Measurements from ENCODE around the gene ALKBH5.

Gene ALKBH5

DNA sequence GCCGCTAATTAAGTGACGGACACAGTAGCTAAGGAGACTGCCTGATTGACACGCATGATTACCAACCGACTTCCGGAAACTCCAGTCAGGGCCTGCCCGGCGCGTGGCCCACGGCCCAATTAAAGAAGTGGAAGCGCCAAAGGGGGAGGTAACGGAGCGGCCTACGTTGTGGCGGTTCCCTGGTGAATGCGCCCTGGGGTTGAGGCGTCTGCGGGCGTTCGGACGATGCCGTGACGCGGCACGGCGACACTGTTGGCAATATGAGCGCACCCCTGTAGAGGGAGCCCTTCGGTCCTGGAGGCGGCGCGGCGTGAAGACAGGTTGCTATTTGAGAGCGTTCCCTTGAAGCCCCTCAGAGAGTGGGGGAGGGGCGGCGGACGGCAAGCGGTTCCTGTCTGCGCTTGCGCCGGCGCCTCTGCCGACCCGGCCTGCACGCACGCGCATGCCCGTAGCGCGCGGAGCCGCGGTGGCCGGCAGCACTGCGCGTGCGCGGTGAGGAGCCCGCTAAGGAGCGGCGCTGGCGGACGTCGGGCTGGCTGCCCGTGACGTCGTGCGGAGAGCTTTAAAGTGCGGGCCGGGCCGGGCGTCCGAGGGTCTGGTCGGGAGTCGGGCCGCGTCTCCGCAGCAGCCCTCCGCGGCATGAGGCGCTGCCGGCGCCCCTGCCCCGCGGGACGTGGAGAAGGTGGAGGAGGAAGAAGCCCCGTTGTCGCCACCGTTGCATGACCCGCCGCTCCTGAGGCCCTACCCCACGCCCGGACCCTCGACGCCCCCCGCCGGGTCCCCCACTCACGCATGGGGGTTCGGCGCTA, at the start of gene ALKBH5:
TSS of gene ALKBH5 (plus strand) at position 495 of the 809 bp plus-strand sequence. CDS start 416 bp downstream, outside the sequence.
- DNase-seq = peak; percentile 100
- in situ Hi-C loops (cut with HindIII; ENCODE audit: low pct_ligation_motif_present, low pct_unique_long_range_greater_than_20kb, low sequenced_read_pairs) = no loop called here

DNA sequence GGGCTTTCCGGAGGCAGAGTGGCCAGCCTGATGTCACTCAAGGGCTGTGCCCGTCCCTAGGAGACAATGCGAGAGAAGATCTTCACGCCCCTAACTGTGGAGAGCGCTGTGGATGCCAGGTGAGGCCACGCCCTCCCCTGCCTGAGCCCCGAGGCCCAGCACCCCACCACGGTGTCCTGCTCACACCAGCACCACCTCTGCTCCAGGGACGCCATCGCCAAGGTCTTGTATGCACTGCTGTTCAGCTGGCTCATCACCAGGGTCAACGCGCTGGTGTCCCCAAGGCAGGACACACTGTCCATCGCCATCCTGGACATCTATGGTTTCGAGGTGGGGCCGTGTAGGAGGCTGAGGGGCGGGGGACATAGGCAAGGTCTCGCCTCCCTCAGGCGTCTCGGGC, 47.3 kb upstream of the ALKBH5 start:
- in situ Hi-C loops (cut with HindIII; ENCODE audit: low pct_ligation_motif_present, low pct_unique_long_range_greater_than_20kb, low sequenced_read_pairs) = no loop called here
- DNase-seq = no peak

DNA sequence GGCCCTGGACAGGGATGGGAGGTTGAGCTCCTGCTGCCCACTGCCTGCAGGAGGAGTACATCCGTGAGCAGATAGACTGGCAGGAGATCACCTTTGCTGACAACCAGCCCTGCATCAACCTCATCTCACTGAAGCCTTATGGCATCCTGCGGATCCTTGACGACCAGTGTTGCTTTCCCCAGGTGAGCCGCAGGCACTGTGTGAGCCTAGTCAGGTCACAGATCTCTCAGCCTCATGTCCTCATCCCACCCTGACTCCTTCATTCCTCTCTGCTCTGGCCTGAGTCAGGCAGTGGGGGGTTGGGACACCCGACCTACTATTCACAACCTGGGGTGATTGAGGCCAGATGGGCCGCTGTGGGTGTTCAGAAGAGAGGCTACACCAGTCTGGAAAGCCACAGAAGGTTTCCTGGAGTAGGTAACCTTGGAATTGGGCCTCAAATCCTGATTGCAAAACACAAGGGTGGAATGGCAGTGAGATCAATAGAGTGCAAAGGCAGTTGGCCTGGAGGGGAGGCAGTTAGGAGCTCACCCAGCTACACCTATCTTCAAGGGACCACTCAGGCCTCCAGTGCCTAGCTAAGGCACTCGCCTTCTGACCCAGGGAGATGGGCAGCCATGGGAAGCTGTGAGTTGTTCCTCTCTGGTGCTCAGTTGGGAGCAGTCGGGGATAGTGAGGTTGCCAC, 45.4 kb upstream of the ALKBH5 start:
- in situ Hi-C loops (cut with HindIII; ENCODE audit: low pct_ligation_motif_present, low pct_unique_long_range_greater_than_20kb, low sequenced_read_pairs) = no loop called here
- DNase-seq = no peak

DNA sequence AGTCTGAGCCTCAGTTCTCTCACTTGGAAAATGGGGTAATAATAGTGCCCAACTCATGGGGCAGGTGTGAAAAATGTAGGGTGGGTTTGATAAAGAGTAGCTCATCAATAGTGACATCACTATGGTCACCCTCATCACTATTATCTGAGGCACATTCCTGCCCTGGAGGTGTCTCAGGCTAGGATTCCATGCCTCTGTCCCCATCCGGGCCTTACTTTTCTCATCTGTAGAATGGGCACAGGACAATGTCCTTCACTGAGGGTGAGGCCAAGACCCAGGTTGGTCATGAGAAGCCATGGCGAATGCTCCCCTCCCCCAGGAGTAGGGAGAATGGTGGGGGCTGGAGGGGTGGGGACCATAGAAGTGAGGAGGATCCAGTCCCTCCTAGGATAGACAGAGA, 44.5 kb upstream of the ALKBH5 start:
- no peak for DNase-seq
- in situ Hi-C loops (cut with HindIII; ENCODE audit: low pct_ligation_motif_present, low pct_unique_long_range_greater_than_20kb, low sequenced_read_pairs) = no loop called here

DNA sequence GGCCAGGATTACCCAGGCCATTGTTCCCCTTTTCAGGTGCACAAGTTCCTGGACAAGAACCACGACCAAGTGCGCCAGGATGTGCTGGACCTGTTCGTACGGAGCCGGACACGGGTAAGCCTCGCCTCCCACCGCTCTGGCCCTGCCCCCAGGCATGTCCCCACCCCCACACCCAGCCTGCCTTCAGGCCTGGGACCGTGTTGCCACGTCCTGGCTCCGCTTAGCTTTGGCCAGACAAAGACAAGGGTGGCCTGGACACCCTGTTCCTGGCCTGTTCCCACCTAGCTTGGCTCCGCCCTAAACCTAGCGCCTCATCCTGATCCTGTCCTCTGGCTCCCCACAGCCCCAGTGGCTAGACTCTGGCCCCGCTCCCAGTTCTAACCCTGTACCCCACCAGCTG, 44.1 kb upstream of the ALKBH5 start:
- DNase-seq = no peak
- in situ Hi-C loops (cut with HindIII; ENCODE audit: low pct_ligation_motif_present, low pct_unique_long_range_greater_than_20kb, low sequenced_read_pairs) = no loop called here

DNA sequence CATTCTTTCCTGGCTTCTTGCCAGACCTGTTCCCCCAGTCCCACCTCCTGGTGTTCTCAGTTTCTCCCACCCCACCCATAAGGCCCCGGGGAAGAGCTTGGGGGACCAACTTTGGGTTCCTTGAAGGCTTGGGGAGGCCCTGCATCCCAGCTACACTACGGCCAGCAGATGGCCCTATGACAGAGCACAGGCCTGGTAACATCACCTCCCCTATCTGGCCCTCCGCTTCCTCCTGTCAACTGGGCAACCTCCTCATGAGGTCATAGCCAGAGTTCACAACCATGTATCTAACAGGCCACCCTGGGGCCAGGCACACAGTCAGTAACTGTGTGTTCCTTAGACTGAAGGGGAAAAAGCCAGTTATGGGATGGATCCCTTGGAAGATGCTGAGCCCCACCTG, 43.7 kb upstream of the ALKBH5 start:
- peak; percentile 11 for DNase-seq
- in situ Hi-C loops (cut with HindIII; ENCODE audit: low pct_ligation_motif_present, low pct_unique_long_range_greater_than_20kb, low sequenced_read_pairs) = no loop called here

DNA sequence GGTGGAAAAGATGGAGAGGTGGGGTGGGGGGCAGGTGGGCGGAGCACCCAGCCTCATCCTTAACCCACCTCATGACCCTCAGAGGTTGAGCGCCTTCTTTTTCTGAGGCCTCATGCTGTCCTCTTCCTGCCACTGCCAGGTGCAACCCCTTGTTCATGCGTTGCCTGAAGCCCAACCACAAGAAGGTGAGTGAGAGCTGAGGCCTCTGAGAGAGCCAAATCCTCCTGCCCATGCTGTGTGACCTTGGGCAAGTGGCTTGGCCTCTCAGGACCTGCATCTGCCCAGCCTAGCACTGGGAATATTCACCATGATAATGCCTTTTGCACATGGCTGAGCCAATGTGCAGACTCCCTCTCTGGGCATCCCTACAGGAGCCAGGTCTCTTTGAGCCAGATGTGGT, 43.0 kb upstream of the ALKBH5 start:
- in situ Hi-C loops (cut with HindIII; ENCODE audit: low pct_ligation_motif_present, low pct_unique_long_range_greater_than_20kb, low sequenced_read_pairs) = no loop called here
- no peak for DNase-seq

DNA sequence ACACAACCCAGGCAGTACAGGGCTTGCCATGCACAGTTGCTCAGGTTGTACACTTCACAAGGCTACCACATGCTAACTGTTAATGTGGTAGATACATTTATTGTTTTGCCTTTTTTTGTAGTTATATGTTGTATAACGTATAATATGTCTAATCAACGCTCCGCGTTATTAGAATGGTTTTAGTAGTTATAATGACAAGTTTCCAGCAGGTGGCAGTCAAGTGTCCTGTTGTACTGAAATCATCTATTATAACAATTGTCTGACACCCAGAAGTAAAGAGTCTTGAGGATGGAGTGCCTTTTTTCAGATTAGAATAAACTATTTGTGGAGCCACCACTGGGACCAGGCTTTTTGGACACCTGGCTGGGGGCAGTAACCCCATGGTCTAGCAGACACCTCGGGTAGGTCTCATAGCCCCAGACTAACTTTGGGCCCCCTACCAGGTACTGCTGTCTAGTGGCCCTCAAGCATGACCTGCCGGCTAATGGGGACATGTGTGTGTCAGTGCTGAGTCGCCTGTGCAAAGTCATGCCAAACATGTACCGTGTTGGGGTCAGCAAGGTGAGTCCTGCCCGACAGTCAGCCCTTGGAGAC, 42.3 kb upstream of the ALKBH5 start:
- peak; percentile 69 for DNase-seq
- in situ Hi-C loops (cut with HindIII; ENCODE audit: low pct_ligation_motif_present, low pct_unique_long_range_greater_than_20kb, low sequenced_read_pairs) = no loop called here

DNA sequence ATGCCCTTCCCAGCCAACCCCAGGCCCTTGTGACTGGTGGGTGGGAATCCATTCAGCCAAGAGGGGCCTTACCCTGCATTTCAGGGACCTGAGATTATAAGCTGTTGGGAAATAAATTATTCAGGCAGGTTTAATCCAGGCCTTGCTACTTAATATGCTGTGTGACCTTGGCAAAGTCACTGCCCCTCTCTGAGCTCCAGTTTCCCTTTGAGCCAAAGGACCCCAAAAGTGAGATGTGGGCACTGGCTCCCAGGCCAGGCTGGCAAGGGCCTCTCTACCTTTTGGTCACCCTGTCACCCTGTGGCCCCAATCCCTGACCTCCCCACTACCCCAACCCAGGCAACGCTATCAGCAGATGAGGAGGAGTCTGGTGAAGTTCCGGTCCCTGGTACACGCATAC, 41.2 kb upstream of the ALKBH5 start:
- no peak for DNase-seq
- in situ Hi-C loops (cut with HindIII; ENCODE audit: low pct_ligation_motif_present, low pct_unique_long_range_greater_than_20kb, low sequenced_read_pairs) = no loop called here

DNA sequence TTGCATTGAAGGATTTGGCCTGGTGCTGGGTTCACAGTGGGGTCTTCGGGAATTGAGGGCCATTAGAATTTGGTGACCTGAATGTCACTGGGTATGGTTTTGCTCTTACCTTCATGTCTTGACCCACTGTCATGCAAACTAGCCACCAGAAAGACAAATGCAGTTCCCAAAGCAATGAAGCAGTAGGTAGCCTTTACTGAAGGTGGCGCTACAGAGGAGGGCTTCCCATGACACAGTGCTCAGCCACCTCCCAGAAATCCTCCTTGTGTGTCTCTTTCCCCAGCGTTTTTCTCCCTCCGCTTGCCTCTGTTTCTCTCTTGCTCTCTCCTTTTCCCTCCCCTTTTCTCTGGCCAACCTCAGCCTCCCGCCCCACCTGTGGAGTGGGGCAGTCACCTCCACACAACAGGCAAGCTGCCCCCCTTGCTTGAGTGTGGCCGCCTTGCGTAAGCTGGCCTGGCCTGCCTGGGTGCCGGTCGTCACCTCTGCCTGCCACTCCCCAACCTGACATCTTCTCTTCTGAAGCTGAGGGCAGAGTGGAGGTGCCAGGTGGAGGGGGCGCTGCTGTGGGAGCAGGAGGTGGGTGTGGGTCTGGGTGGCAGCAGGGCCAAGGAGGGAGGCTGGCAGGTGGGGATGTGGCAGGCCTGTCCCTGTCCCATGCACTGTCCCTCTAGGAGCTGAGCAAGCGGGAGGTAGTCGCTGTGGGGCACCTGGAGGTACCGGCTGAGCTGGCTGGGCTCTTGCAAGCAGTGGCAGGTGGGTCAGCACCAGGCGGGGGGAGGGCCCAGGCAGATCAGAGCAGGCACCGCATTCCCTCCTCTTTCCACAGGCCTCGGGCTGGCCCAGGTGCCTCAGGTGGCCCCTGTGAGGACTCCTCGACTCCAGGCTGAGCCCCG, 40.3 kb upstream of the ALKBH5 start:
- DNase-seq = peak; percentile 44

DNA sequence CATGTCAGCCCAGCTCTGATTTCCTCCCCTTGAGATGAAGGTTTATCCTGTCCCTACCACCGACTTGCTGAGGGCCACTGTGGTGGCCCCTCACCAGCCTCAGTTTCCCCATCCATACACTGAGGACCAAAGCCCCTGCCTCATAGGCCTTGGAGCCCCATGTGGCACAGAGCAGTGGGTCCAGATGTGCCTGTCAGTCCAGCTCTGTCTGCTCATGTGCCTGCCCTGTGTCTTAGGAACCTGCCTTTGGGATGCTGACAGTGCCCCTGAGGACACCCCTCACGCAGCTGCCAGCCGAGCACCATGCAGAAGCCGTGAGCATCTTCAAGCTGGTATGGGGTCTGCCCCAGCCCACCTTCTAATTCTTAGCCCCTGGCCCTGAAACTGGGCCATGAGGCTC, 39.4 kb upstream of the ALKBH5 start:
- in situ Hi-C loops (cut with HindIII; ENCODE audit: low pct_ligation_motif_present, low pct_unique_long_range_greater_than_20kb, low sequenced_read_pairs) = no loop called here

More for the DNA sequence above, 40.3 kb upstream of the ALKBH5 start:
- in situ Hi-C loops (cut with HindIII; ENCODE audit: low pct_ligation_motif_present, low pct_unique_long_range_greater_than_20kb, low sequenced_read_pairs) = no loop called here

DNA sequence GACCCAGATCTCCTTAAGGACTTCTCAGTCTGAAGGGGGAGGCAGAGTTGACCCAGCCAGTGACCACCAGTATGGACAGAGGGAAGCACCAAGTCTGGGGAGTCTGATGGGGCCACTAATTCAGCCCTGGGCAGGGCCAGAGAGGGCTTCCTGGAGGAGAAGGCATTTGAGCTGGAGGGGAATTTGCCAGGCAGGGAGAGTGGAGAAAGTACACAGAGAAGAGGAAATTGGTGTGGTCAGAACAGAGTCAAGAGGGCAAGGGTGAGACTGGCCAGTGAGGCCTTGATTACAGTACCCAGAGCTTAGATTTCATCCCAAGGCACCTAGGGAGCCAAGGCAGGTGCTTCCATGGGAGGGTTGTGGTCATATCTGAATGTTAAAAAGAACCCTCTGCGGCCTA, 38.8 kb upstream of the ALKBH5 start:
- in situ Hi-C loops (cut with HindIII; ENCODE audit: low pct_ligation_motif_present, low pct_unique_long_range_greater_than_20kb, low sequenced_read_pairs) = no loop called here
- DNase-seq = no peak

More for the DNA sequence above, 39.4 kb upstream of the ALKBH5 start:
- DNase-seq = no peak

DNA sequence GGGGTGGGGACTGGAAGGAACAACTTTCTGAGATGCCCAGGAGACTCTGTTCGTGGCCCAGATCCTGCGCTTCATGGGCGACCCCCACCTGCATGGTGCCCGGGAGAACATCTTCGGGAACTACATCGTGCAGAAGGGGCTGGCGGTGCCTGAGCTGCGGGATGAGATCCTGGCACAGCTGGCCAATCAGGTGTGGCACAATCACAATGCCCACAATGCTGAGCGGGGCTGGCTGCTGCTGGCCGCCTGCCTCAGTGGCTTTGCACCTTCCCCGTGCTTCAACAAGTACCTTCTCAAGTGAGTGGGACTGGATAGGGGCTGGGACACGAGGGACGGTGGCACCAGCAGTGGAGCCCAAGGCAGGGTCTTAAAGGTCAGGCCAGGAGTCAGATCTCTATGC, 37.8 kb upstream of the ALKBH5 start:
- in situ Hi-C loops (cut with HindIII; ENCODE audit: low pct_ligation_motif_present, low pct_unique_long_range_greater_than_20kb, low sequenced_read_pairs) = no loop called here
- DNase-seq = no peak

DNA sequence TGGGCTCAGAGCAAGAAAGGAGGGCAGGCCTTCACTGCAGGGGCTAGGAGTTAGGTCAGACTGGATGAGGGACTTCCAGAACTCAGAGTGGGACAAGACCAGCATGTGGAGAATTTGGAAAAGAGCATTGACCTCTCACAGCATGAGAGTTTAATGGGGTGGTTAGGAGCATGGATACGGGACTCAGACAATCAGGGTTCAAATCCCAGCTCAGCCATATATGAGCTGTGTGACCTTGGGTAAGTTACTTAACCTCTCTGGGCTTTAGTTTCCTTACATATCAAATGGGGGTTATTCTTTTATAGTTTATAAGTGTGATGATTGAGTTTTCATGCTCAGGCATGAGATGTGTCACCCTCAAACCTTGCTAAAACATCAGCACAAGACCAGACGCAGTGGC, 37.4 kb upstream of the ALKBH5 start:
- DNase-seq = no peak
- in situ Hi-C loops (cut with HindIII; ENCODE audit: low pct_ligation_motif_present, low pct_unique_long_range_greater_than_20kb, low sequenced_read_pairs) = no loop called here

DNA sequence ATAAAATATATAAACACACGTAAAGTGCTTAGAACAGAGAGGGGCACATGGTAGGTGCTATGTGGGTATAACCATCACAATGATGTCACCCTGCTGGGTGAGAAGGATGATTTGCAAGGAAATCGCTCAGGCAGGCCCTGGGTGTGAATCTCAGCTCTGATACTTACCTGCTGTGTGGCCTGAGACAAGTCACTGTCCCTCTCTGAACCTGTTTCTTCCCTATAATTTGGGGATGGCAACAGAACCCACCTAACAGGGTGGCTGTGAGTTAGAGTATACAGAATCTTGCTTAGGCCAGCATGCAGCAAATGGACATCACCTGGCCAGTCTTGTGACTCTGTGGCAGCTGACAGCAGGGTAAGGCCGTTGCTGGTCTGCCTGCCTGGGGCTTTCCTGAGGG, 36.6 kb upstream of the ALKBH5 start:
- in situ Hi-C loops (cut with HindIII; ENCODE audit: low pct_ligation_motif_present, low pct_unique_long_range_greater_than_20kb, low sequenced_read_pairs) = no loop called here
- DNase-seq = no peak

DNA sequence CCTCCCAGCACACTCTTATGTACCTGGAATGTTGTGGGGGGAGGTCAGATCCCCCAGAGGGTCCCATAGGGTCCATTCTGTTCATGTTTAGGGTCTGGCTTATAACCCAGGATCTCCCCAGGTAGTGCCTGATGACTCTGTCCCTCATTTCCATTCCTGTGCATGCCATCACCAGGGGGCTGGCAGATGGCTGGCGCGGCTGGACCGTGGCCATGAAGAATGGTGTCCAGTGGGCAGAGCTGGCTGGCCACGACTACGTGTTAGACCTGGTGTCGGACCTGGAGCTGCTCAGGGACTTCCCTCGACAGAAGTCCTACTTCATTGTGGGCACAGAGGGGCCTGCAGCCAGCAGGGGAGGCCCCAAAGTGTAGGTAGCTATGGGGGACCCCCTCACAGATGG, 35.0 kb upstream of the ALKBH5 start:
- DNase-seq = no peak
- in situ Hi-C loops (cut with HindIII; ENCODE audit: low pct_ligation_motif_present, low pct_unique_long_range_greater_than_20kb, low sequenced_read_pairs) = no loop called here

DNA sequence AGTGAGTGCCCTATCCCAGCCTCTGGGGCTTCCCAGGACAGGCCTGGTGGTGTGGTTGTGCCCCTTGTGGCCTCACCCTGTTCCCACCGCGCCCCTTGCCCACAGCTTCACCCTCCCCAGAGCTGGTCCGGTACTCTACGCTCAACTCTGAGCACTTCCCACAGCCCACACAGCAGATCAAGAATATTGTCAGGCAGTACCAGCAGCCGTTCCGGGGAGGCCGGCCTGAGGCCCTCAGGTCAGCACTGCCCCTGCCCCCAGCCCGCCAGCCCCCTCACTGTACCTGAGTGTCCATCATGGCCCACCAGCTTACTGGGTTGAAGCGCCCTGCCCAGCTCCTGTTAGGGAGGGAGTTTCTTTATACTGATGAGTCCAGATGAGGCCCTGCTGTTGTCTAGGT, 32.3 kb upstream of the ALKBH5 start:
- in situ Hi-C loops (cut with HindIII; ENCODE audit: low pct_ligation_motif_present, low pct_unique_long_range_greater_than_20kb, low sequenced_read_pairs) = no loop called here
- no peak for DNase-seq

DNA sequence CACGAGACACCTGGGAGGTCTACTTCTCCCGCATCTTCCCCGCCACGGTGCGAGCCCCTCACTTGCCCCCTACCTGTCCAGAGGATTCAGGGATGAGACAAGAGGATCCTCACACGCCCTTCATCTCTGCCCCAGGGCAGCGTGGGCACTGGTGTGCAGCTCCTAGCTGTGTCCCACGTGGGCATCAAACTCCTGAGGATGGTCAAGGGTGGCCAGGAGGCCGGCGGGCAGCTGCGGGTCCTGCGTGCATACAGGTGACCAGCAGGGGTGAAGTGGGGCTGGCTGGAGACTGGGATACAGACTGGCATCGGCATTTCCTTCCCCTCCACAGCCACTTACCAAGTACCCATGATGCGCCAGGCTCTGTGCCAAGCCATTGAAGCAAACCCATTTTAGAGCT, 28.4 kb upstream of the ALKBH5 start:
- in situ Hi-C loops (cut with HindIII; ENCODE audit: low pct_ligation_motif_present, low pct_unique_long_range_greater_than_20kb, low sequenced_read_pairs) = no loop called here
- DNase-seq = no peak

Data from ACHN (cell line).